GM23248 (cell line): ENCODE measurements around the gene TBCCD1. TPM values are rescaled to one million over a fixed set of nuclear protein-coding genes. Genes with fewer than 3 reads are reported as not detected.

Experiments
- DNase-seq: peaks from one replicate; pipeline ENCODE4 v3.0.0-alpha.2; 2015
- H2AFZ ChIP-seq: fragments of 200-600 bp; sonication (generic); 2 replicates; pipeline ENCODE4 v1.6.1; 2016; ENCODE audit warnings: antibody characterized with exemption
- H3F3A ChIP-seq: fragments of 200-600 bp; sonication (generic); 2 replicates; pipeline ENCODE4 v1.6.1; 2016; ENCODE audit warnings: mild to moderate bottlenecking, antibody characterized with exemption, mixed run types; ENCODE audit not compliant: insufficient read depth
- H3K27ac ChIP-seq: fragments of 200-600 bp; sonication (generic); 2 replicates; pipeline ENCODE4 v1.5.1; 2016; ENCODE audit warnings: mild to moderate bottlenecking
- H3K27me3 ChIP-seq: fragments of 200-600 bp; sonication (generic); replicated peaks from 2 replicates; pipeline ENCODE4 v1.6.1; 2016; ENCODE audit warnings: mild to moderate bottlenecking; ENCODE audit not compliant: insufficient read depth
- H3K36me3 ChIP-seq: fragments of 200-600 bp; sonication (generic); 2 replicates; pipeline ENCODE4 v1.6.1; 2016; ENCODE audit warnings: low read depth, mild to moderate bottlenecking
- H3K4me1 ChIP-seq: fragments of 200-600 bp; sonication (generic); 2 replicates; pipeline ENCODE4 v1.6.1; 2016; ENCODE audit warnings: mild to moderate bottlenecking; ENCODE audit not compliant: insufficient read depth
- H3K4me2 ChIP-seq: fragments of 200-600 bp; sonication (generic); one replicate; pipeline ENCODE4 v1.6.1; 2016; ENCODE audit warnings: mild to moderate bottlenecking; ENCODE audit not compliant: unreplicated experiment
- H3K4me3 ChIP-seq: fragments of 200-600 bp; sonication (generic); 2 replicates; pipeline ENCODE4 v1.5.1; 2016; ENCODE audit warnings: mild to moderate bottlenecking
- H3K79me2 ChIP-seq: fragments of 200-600 bp; sonication (generic); 2 replicates; pipeline ENCODE4 v1.6.1; 2016; ENCODE audit warnings: mild to moderate bottlenecking; ENCODE audit not compliant: insufficient read depth
- H3K9ac ChIP-seq: fragments of 200-600 bp; sonication (generic); 2 replicates; pipeline ENCODE4 v1.6.1; 2016; ENCODE audit warnings: mild to moderate bottlenecking
- H3K9me2 ChIP-seq: fragments of 200-600 bp; sonication (generic); 2 replicates; pipeline ENCODE4 v1.6.1; 2016; ENCODE audit warnings: mixed run types, mild to moderate bottlenecking, moderate library complexity; ENCODE audit not compliant: insufficient read depth
- H3K9me3 ChIP-seq: fragments of 200-600 bp; sonication (generic); one replicate; pipeline ENCODE4 v1.6.1; 2017; ENCODE audit warnings: low read depth
- H4K20me1 ChIP-seq: fragments of 200-600 bp; sonication (generic); 2 replicates; pipeline ENCODE4 v1.6.0; 2016; ENCODE audit not compliant: insufficient read depth
- EZH2 ChIP-seq: fragments of 200-600 bp; sonication (generic); IDR thresholded peaks from 2 replicates; pipeline ENCODE4 v1.6.1; 2018; ENCODE audit warnings: antibody characterized with exemption, mild to moderate bottlenecking; ENCODE audit not compliant: insufficient read depth, poor library complexity, severe bottlenecking
- EZH2phosphoT487 ChIP-seq: fragments of 200-600 bp; sonication (generic); IDR thresholded peaks from 2 replicates; pipeline ENCODE4 v1.6.1; 2018; ENCODE audit warnings: antibody characterized with exemption, moderate library complexity, mild to moderate bottlenecking, low read depth; ENCODE audit not compliant: insufficient read depth
- WGBS, 2 experiments: methylation state at CpG; one replicate each; pipeline ENCODE4 v1.1.6; 2015 to 2017; ENCODE audit warnings: low lambda C conversion rate in 2 of 2, low coverage in 1 of 2; ENCODE audit errors: missing lambda C conversion rate in 2 of 2; 5-methylcytosine and 5-hydroxymethylcytosine counted together
- in situ Hi-C: fragments of 300-500 bp; cut with MboI; formaldehyde crosslinking; loops from 2 replicates; pipeline ENCODE4 v1.15.0; 2020
- polyA plus RNA-seq: library from polyadenylated mRNA; unstranded; fragments of >200 nt; fragmentation: Nextera tagmentation; extraction: Ambion mirVana; gene quantifications from 2 replicates; pipeline ENCODE4 v1.2.1, GENCODE V29; 2016
- total RNA-seq: library from RNA; depleted of rRNA; stranded (reverse); fragments of >200 nt; shearing (Covaris generic); gene quantifications from 2 replicates; pipeline ENCODE4 v1.2.3, GENCODE V29; 2014

The TBCCD1 gene
- total and polyA plus RNA-seq, 2 experiments from 2014 or later, result 14.6 to 15.6 TPM

DNA sequence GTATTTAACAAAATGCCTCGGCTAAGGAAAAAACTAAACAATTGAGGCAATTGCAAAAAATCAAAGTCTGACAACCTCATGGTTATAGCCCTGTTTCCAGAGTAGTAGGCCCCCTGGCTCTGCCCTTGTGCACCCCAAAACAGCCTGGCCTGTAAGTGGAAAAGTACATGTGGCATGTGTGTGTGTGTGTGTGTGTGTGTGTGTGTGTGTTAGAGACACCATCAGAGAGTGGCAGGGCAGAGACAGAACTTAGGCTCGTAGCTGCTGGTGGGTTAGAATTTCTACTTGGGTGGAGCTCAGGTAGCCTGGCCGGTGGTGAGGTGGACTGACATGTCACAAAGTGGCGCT lies 31.6 kb upstream of the TBCCD1 start:
- peaks cover 8% of the 10 kb centered on the region; the same call in 1 of the 2 replicates for H3F3A ChIP-seq
- H3K4me2 ChIP-seq, result no peak overlapping the region
- no peak overlapping the region for H3K4me3 ChIP-seq
- H4K20me1 ChIP-seq, result no peaks in the 10 kb centered on the region
- no peaks in the 10 kb centered on the region for H3K79me2 ChIP-seq
- no peak for DNase-seq
- no peaks in the 10 kb centered on the region for H3K27me3 ChIP-seq
- no peaks in the 10 kb centered on the region; the same call in 1 of the 2 replicates for H3K4me1 ChIP-seq
- H2AFZ ChIP-seq, result no peak overlapping the region
- TF ChIP-seq EZH2, result no peak
- TF ChIP-seq EZH2phosphoT487, result no peak
- H3K36me3 ChIP-seq, result no peaks in the 10 kb centered on the region
- 69 to 88% methylated on average over 4 of the region's 4 CpGs for WGBS, 2 experiments
- H3K9me3 ChIP-seq, result no peaks in the 10 kb centered on the region
- in situ Hi-C loops, result no loop called here
- no peak overlapping the region for H3K27ac ChIP-seq
- no peak overlapping the region for H3K9ac ChIP-seq
- H3K9me2 ChIP-seq, result no peaks in the 10 kb centered on the region

DNA sequence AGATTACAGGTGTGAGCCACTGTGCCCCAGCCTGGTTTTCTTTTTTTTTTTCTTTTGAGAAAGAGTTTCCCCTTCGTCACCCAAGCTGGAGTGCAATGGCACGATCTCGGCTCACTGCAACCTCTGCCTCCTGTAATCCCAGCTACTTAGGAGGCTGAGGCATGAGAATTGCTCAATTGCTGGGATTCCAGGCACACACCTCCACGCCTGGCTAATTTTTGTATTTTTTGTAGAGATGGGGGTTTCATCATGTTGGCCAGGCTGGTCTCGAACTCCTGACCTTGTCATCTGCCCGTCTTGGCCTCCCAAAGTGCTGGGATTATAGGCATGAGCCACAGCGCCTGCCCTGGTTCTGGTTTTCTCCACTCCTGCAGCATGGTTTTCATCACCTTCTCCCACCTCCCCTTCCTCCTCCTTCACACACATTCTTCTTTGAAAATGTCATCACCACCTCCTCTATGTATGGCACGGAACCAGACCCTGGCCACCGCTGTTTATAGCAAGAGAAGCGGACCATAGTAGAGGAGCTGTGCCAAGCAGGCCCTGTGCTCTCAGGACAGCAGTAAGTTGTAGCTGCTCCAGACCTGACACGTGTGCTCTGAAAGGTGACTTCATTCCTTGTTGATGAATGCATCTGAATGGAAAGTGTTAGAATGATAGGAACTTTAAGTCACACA lies 31.1 kb upstream of the TBCCD1 start:
- TF ChIP-seq EZH2phosphoT487 (no peak), EZH2 (no peak)
- Histone ChIP-seq H2AFZ (no peak overlapping the region), H3F3A (peaks cover 8% of the 10 kb centered on the region; the same call in 1 of the 2 replicates), H3K9me2 (no peaks in the 10 kb centered on the region), H4K20me1 (no peaks in the 10 kb centered on the region), H3K4me1 (no peaks in the 10 kb centered on the region; the same call in 1 of the 2 replicates), H3K36me3 (no peaks in the 10 kb centered on the region), H3K79me2 (no peaks in the 10 kb centered on the region), H3K27ac (no peak overlapping the region), H3K9ac (no peak overlapping the region), H3K9me3 (no peaks in the 10 kb centered on the region), H3K4me3 (no peak overlapping the region), H3K4me2 (no peak overlapping the region), H3K27me3 (no peaks in the 10 kb centered on the region)
- peak; percentile 77 for DNase-seq
- in situ Hi-C loops, result no loop called here
- 42% methylated on average over 10 to 11 of the region's 11 CpGs for WGBS, 2 experiments

DNA sequence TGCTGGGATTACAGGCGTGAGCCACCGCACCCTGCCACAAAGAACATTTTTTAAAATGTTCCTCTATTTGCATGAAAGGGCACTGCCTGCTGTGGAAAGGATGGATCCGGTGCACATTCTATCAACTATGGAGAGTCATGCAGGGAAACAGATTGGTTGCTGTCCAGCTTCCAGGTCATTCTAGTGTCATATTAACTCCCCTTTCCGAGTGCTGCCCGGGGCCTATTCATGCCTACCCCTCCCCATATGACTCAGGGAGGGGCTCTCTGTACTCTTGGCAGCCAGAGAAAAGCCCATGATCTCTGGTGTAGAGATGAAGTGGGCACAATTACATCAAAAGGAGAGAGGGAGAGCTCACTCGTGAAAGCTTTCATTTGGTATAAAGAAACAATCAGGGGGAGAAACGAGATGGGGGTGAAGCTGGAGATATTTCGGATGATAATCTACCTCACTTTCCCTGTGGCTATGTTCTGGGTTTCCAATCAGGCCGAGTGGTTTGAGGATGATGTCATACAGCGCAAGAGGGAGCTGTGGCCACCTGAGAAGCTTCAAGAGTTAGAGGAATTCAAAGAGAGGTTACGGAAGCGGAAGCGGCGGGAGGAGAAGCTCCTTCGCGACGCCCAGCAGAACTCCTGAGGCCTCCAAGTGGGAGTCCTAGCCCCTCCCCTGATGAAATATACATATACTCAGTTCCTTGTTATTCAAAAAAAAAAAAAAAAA lies 29.6 kb upstream of the TBCCD1 start:
- Histone ChIP-seq H3K9me3 (no peaks in the 10 kb centered on the region), H2AFZ (peak overlapping the region; percentile 71), H3K36me3 (no peaks in the 10 kb centered on the region), H3K9ac (no peak overlapping the region), H3K4me1 (no peaks in the 10 kb centered on the region; the same call in 1 of the 2 replicates), H4K20me1 (no peaks in the 10 kb centered on the region), H3F3A (peaks cover 8% of the 10 kb centered on the region; the same call in 1 of the 2 replicates), H3K9me2 (no peaks in the 10 kb centered on the region), H3K27ac (no peak overlapping the region), H3K4me2 (no peak overlapping the region), H3K27me3 (no peaks in the 10 kb centered on the region), H3K79me2 (no peaks in the 10 kb centered on the region), H3K4me3 (no peak overlapping the region)
- in situ Hi-C loops, result no loop called here
- WGBS, 2 experiments, result 40 to 43% methylated on average over 17 of the region's 17 CpGs
- TF ChIP-seq EZH2, result no peak
- no peak for TF ChIP-seq EZH2phosphoT487
- DNase-seq, result peak; percentile 21

DNA sequence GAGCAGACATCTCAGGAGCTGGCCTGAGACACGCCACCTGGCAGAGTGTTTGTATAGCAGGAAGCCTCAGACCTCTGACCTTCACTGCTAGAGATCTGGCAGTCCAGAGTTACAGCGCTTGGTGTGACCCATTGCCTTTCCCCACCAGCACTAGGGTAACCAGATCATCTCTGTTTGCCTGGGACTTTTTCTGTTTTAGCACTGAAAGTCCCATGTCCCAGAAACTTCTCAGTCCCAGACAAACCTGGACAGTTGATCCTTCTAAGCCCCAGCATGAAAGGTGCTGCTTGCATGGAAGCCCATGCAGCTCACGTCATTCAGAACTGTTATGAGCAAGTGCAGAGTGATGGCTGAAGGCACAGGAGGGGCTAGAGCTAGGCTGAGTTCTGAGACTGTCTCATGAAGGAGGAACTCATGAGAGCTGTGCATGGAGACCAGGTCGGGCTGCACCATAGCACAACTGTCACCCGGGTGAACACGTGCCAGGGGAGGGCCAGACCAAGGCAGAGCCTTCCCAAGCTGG lies 27.5 kb upstream of the TBCCD1 start:
- H3K27me3 ChIP-seq, result no peaks in the 10 kb centered on the region
- no peak overlapping the region for H3K4me2 ChIP-seq
- TF ChIP-seq EZH2, result no peak
- no peak for TF ChIP-seq EZH2phosphoT487
- H3K4me1 ChIP-seq, result peaks cover 5% of the 10 kb centered on the region; the same call in 1 of the 2 replicates
- no peaks in the 10 kb centered on the region for H3K79me2 ChIP-seq
- H3K4me3 ChIP-seq, result no peak overlapping the region
- H2AFZ ChIP-seq, result no peak overlapping the region
- no peak overlapping the region for H3K27ac ChIP-seq
- in situ Hi-C loops, result no loop called here
- H3F3A ChIP-seq, result peaks cover 17% of the 10 kb centered on the region; the same call in 1 of the 2 replicates
- no peaks in the 10 kb centered on the region for H3K9me3 ChIP-seq
- H3K9ac ChIP-seq, result no peak overlapping the region
- DNase-seq, result no peak
- no peaks in the 10 kb centered on the region for H4K20me1 ChIP-seq
- H3K36me3 ChIP-seq, result no peaks in the 10 kb centered on the region
- WGBS, 2 experiments, result 63 to 68% methylated on average over 6 of the region's 6 CpGs
- H3K9me2 ChIP-seq, result no peaks in the 10 kb centered on the region
